SK-N-SH treated with all-trans-retinoic acid at 6 μM for 48 hours (cell line): ENCODE data around the gene PAMR1.

Source experiments
- ATAC-seq: fragments of 200-7000 bp; cut with Tn5 transposase; 3 replicates; pipeline ENCODE4 v1.9.1; 2020; ENCODE audit warnings: mild to moderate bottlenecking, moderate library complexity
- ARNTL ChIP-seq: fragments of 450-650 bp; formaldehyde crosslinking; IDR thresholded peaks from 2 replicates; pipeline ENCODE4 v1.5.0; 2020; ENCODE audit warnings: low read depth, mild to moderate bottlenecking, moderate library complexity, borderline replicate concordance
- BACH2 ChIP-seq: fragments of 250-450 bp; sonication (Bioruptor Pico); IDR thresholded peaks from 2 replicates; pipeline ENCODE4 v1.9.0; 2021; ENCODE audit warnings: mild to moderate bottlenecking, borderline replicate concordance
- CSDC2 ChIP-seq: fragments of 250-450 bp; sonication (Bioruptor Pico); IDR thresholded peaks from 2 replicates; pipeline ENCODE4 v1.5.0; 2020; ENCODE audit warnings: mild to moderate bottlenecking, moderate library complexity
- CSRNP3 ChIP-seq: fragments of 250-450 bp; sonication (Bioruptor Pico); IDR thresholded peaks from 2 replicates; pipeline ENCODE4 v1.5.1; 2021; ENCODE audit warnings: mild to moderate bottlenecking, moderate library complexity
- ESRRG ChIP-seq: fragments of 250-450 bp; sonication (Bioruptor Pico); IDR thresholded peaks from 2 replicates; pipeline ENCODE4 v1.6.1; 2021; ENCODE audit warnings: mild to moderate bottlenecking
- ISL1 ChIP-seq: fragments of 250-450 bp; sonication (Bioruptor Pico); IDR thresholded peaks from 2 replicates; pipeline ENCODE4 v2.1.2; 2022; ENCODE audit warnings: mild to moderate bottlenecking, moderate library complexity
- PPARA ChIP-seq: fragments of 250-450 bp; sonication (Bioruptor Pico); IDR thresholded peaks from 2 replicates; pipeline ENCODE4 v1.5.0; 2020; ENCODE audit warnings: mild to moderate bottlenecking, borderline replicate concordance
- RARB ChIP-seq: fragments of 250-450 bp; sonication (Bioruptor Pico); IDR thresholded peaks from 2 replicates; pipeline ENCODE4 v1.8.0; 2021; ENCODE audit warnings: mild to moderate bottlenecking, moderate library complexity
- TCF4 ChIP-seq: fragments of 250-450 bp; sonication (Bioruptor Pico); IDR thresholded peaks from 2 replicates; pipeline ENCODE4 v1.8.0; 2021; ENCODE audit warnings: mild to moderate bottlenecking, moderate library complexity, borderline replicate concordance
- TSHZ2 ChIP-seq: fragments of 250-450 bp; sonication (Bioruptor Pico); IDR thresholded peaks from 2 replicates; pipeline ENCODE4 v1.5.0; 2020; ENCODE audit warnings: mild to moderate bottlenecking, moderate library complexity
- ZFP3 ChIP-seq: fragments of 250-450 bp; sonication (Bioruptor Pico); IDR thresholded peaks from 2 replicates; pipeline ENCODE4 v1.5.0; 2020; ENCODE audit warnings: mild to moderate bottlenecking, moderate library complexity
- ZFP30 ChIP-seq: fragments of 450-650 bp; formaldehyde crosslinking; IDR thresholded peaks from 2 replicates; pipeline ENCODE4 v1.5.0; 2022; ENCODE audit warnings: mild to moderate bottlenecking, moderate library complexity
- ZNF565 ChIP-seq: fragments of 450-650 bp; formaldehyde crosslinking; conservative IDR thresholded peaks from 2 replicates; pipeline ENCODE4 v1.5.0; 2020; ENCODE audit warnings: low read depth, mild to moderate bottlenecking, moderate library complexity
- ZNF70 ChIP-seq: fragments of 450-650 bp; formaldehyde crosslinking; IDR thresholded peaks from 2 replicates; pipeline ENCODE4 v1.5.0; 2020; ENCODE audit warnings: mild to moderate bottlenecking, moderate library complexity
- ZNF8 ChIP-seq: fragments of 450-650 bp; formaldehyde crosslinking; IDR thresholded peaks from 2 replicates; pipeline ENCODE4 v1.5.0; 2020; ENCODE audit warnings: mild to moderate bottlenecking, moderate library complexity
- TF ChIP-seq, protein P1 (sequence below): fragments of 250-450 bp; sonication (Bioruptor Pico); IDR thresholded peaks from 2 replicates; pipeline ENCODE4 v1.5.1; 2020; ENCODE audit warnings: low read depth, mild to moderate bottlenecking, moderate library complexity
- TF ChIP-seq, protein P2 (sequence below): fragments of 250-450 bp; sonication (Bioruptor Pico); IDR thresholded peaks from 2 replicates; pipeline ENCODE4 v1.8.0; 2021; ENCODE audit warnings: low read depth, mild to moderate bottlenecking, moderate library complexity, borderline replicate concordance

Gene PAMR1

DNA sequence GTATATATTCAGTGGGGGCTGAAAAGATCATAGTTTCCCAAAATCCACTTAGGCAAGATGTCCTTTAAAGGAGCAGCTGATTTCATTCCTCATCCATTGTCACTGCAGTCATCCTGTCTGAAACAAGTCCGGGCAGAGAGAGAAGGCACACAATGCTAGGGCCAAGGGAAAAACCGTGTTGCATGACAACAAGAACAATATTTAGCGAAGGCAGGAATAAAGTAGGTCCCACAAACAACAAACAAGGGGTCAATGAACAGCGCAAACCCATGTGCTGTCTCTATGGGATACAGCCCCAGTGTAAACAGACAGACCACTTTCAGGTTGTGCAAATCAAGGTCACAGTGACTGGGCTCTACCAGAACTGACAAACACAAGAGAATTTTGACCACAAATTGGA, 9.0 kb downstream of the PAMR1 start:
- TF ChIP-seq ZFP30 (CRISPR knock-in tag) (no peak), PPARA (CRISPR knock-in tag) (no peak), TSHZ2 (CRISPR knock-in tag) (no peak), RARB (CRISPR knock-in tag) (no peak), TCF4 (no peak), ZNF8 (CRISPR knock-in tag) (no peak), ZNF565 (no peak), CSDC2 (no peak), ZFP3 (CRISPR knock-in tag) (no peak), ZNF70 (CRISPR knock-in tag) (no peak)
- TF ChIP-seq, all 23 proteins: peak for 0
- ATAC-seq: no peak

- TF ChIP-seq ISL1 (CRISPR knock-in tag) (no peak), ZNF8 (CRISPR knock-in tag) (peak; percentile 19; the same call in 1 of the 2 replicates), ZNF565 (no peak)
- peak; percentile 83 for ATAC-seq
Measured at GRCh38 chr11:35515224-35515623, 10.2 kb downstream of the PAMR1 start.

DNA sequence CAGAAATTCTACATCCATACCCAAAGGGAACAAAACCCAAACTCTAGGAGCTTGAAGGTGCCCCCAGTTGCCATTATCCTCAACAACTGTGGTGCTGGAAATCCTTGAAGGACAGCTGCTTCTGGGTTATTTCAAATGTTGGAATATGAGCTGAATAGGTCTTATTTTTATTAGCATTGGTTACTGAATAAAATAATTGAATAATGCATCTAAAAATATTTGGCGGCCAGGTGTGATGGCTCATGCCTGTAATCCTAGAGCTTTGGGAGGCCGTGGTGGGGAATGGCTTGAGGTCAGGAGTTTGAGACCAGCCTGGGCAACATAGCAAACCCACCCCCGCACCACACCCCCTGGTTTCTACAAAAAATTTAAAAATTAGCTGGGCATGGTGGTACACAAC, 10.9 kb downstream of the PAMR1 start:
- no peak for ATAC-seq
- TF ChIP-seq ISL1 (CRISPR knock-in tag) (no peak), ZNF70 (CRISPR knock-in tag) (no peak)

DNA sequence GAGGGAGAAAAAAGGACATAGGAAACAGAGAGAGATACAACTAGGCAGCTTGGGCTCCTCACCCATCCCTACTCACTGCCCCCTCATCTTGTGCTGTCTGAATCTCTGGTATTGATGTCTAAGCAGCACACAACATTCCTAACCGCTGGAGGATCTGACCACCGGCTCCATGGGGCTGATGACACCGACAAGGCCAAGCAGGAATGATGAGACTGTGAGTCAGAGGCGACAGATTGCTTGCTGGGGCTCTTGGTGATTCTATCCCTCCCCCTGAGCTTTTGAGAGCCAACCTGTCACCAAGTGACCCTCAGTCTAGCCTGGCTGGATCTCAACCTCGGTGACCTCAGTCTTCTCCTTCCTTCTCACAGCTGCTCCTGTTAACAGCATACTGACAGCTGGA, 13.8 kb downstream of the PAMR1 start:
- ATAC-seq: peak; percentile 83

DNA sequence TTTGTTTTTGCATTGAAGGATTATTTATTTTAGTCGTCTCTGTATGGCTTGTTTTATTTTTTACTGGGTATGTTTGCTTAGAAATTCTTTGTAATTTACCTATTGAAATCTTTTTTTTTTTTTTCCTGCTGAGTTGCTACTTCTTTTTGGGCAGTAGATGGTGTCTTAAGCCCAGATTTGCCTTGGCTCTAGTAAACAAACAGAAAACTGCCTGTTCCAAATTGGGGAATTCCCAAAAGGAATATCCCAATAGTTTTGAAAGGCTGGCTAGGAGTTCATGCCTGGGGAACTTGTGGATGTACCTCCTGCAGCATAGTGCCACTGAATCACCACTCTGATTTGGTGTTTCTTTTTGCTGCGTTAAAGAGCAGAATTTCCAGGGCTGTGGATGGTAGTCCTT, 17.7 kb downstream of the PAMR1 start:
- TF ChIP-seq ESRRG (CRISPR knock-in tag): no peak
- no peak for TF ChIP-seq ZNF70 (CRISPR knock-in tag)
- no peak for ATAC-seq

More for the DNA sequence above, 13.8 kb downstream of the PAMR1 start:
- TF ChIP-seq ARNTL (CRISPR knock-in tag): no peak
- TF ChIP-seq, protein P1, sequence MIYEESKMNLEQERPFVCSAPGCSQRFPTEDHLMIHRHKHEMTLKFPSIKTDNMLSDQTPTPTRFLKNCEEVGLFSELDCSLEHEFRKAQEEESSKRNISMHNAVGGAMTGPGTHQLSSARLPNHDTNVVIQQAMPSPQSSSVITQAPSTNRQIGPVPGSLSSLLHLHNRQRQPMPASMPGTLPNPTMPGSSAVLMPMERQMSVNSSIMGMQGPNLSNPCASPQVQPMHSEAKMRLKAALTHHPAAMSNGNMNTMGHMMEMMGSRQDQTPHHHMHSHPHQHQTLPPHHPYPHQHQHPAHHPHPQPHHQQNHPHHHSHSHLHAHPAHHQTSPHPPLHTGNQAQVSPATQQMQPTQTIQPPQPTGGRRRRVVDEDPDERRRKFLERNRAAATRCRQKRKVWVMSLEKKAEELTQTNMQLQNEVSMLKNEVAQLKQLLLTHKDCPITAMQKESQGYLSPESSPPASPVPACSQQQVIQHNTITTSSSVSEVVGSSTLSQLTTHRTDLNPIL (CRISPR knock-in tag): no peak
- no peak for TF ChIP-seq ZFP3 (CRISPR knock-in tag)
- TF ChIP-seq CSRNP3 (CRISPR knock-in tag): no peak

DNA sequence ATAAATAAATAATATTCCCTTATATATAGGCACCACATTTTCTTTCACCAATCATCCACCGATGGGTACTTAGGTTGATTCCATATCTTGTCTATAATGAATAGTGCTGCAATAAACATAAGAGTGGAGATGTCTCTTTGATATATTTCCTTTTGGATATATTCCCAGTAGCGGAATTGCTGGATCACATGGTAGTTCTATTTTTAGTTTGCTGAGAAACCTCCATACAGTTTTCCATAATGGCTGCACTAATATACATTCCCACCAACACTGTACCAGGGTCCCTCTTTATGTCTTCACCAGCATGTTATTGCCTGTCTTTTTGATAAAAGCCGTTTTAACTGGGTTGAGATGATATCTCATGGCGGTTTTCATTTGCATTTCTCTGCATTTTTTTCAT, 23.6 kb downstream of the PAMR1 start:
- ATAC-seq: no peak
- TF ChIP-seq ZNF70 (CRISPR knock-in tag): no peak
- TF ChIP-seq ESRRG (CRISPR knock-in tag): no peak
- no peak for TF ChIP-seq BACH2 (CRISPR knock-in tag)
- TF ChIP-seq, protein P1 (CRISPR knock-in tag): no peak
- TF ChIP-seq, protein P2, sequence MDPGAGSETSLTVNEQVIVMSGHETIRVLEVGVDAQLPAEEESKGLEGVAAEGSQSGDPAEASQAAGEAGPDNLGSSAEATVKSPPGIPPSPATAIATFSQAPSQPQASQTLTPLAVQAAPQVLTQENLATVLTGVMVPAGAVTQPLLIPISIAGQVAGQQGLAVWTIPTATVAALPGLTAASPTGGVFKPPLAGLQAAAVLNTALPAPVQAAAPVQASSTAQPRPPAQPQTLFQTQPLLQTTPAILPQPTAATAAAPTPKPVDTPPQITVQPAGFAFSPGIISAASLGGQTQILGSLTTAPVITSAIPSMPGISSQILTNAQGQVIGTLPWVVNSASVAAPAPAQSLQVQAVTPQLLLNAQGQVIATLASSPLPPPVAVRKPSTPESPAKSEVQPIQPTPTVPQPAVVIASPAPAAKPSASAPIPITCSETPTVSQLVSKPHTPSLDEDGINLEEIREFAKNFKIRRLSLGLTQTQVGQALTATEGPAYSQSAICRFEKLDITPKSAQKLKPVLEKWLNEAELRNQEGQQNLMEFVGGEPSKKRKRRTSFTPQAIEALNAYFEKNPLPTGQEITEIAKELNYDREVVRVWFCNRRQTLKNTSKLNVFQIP (CRISPR knock-in tag): no peak
- no peak for TF ChIP-seq CSRNP3 (CRISPR knock-in tag)
- no peak for TF ChIP-seq TSHZ2 (CRISPR knock-in tag)
- no peak for TF ChIP-seq ZFP30 (CRISPR knock-in tag)
- TF ChIP-seq PPARA (CRISPR knock-in tag): no peak
- TF ChIP-seq TCF4: no peak
